GM10248 (cell line): ENCODE measurements around the gene TAB2.
A peak's percentile ranks its signal among the peaks of the same experiment; 100 is the strongest.

Experiments
- CTCF ChIA-PET: fragments of 300-600 bp; sonication (Branson Sonifier 250); formaldehyde crosslinking; extraction: SDS; loops from one replicate; lab custom pipeline; 2021; ENCODE audit warnings: antibody characterized with exemption; lab: Yijun Ruan, JAX
- POLR2A ChIA-PET: fragments of 350-650 bp; sonication (Branson Sonifier 250); formaldehyde crosslinking; extraction: SDS; loops from one replicate; lab custom pipeline; 2020; ENCODE audit warnings: antibody characterized with exemption; lab: Yijun Ruan, JAX
- DNase-seq: peaks from one replicate; pipeline ENCODE4 v3.0.0; 2012; ENCODE audit errors: extremely low spot score
- CTCF ChIP-seq: IDR thresholded peaks from 2 replicates; pipeline ENCODE4 v1.5.1; 2012; ENCODE audit warnings: mild to moderate bottlenecking, low read depth; ENCODE audit errors: extremely low read depth, missing control alignments, control extremely low read depth

TAB2 gene

GRCh38 chr6:149425754-149426153 is 108.2 kb downstream of the TAB2 start:
- CTCF ChIA-PET, result interaction anchor here (0.9 to 2.1 kb wide), 8 partner anchors 13 to 848 kb away, joined by 3 to 8 read pairs (median 4); no protein-coding TSS in a partner anchor
- no peak for TF ChIP-seq CTCF
- POLR2A ChIA-PET, result no interaction called here
- DNase-seq, result no peak

- POLR2A ChIA-PET, result no interaction called here
- no peak for TF ChIP-seq CTCF
- DNase-seq, result no peak
- CTCF ChIA-PET, result interaction anchor here (1.1 to 10.0 kb wide), 9 partner anchors 9 to 398 kb away, joined by 3 to 192 read pairs (median 4); no protein-coding TSS in a partner anchor
Measured at GRCh38 chr6:149428606-149429005, 111.1 kb downstream of the TAB2 start.

- ChIA-PET CTCF (interaction anchor here (1.0 to 10.0 kb wide), 13 partner anchors 10 to 417 kb away, joined by 3 to 192 read pairs (median 6); no protein-coding TSS in a partner anchor), POLR2A (no interaction called here)
- no peak for TF ChIP-seq CTCF
- no peak for DNase-seq
Measured at GRCh38 chr6:149429427-149430360, 112.2 kb downstream of the TAB2 start.

- peak; percentile 88 for DNase-seq
- peak; percentile 97 for TF ChIP-seq CTCF
- ChIA-PET POLR2A (interaction anchor here (0.6 kb wide), 1 partner anchor 69 kb away, joined by 3 read pairs; no protein-coding TSS in a partner anchor), CTCF (interaction anchor here (0.6 to 10.0 kb wide), 89 partner anchors 9 to 872 kb away, joined by 3 to 192 read pairs (median 5); partner anchors contain the start of gene ZC3H12D)
Measured at GRCh38 chr6:149431905-149432775, 114.6 kb downstream of the TAB2 start.

- ChIA-PET CTCF (interaction anchor here (0.6 to 10.0 kb wide), 17 partner anchors 10 to 873 kb away, joined by 3 to 192 read pairs (median 6); no protein-coding TSS in a partner anchor), POLR2A (no interaction called here)
- no peak for DNase-seq
- TF ChIP-seq CTCF, result no peak
Measured at GRCh38 chr6:149433405-149433804, 115.9 kb downstream of the TAB2 start.

GRCh38 chr6:149433881-149434280 is 116.4 kb downstream of the TAB2 start:
- DNase-seq, result no peak
- CTCF ChIA-PET, result interaction anchor here (0.9 to 10.0 kb wide), 15 partner anchors 10 to 874 kb away, joined by 3 to 192 read pairs (median 3); no protein-coding TSS in a partner anchor
- POLR2A ChIA-PET, result no interaction called here
- no peak for TF ChIP-seq CTCF
